ENCODE data around the gene C10orf95. TPM values are rescaled to one million over a fixed set of nuclear protein-coding genes. Genes with fewer than 3 reads are reported as not detected.
"Not testable (repeated sequence)": the region's sequence is repeated elsewhere in the genome, so short reads cannot be mapped to it uniquely, and the experiment has no call there.

Gene C10orf95, protein sequence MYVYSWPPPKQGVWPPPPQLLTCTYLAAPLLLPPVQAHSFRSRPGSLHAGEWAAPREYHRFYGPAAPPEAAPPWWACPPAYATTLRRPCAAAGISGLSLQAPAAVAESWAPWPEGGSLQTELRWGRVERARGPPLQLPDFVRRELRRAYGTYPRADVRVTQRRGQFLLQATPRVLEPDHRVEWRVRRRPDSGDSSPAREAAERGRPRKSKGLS
- total RNA-seq (2014; rRNA removed; shearing (Covaris generic)): not detected in 2 replicates

DNA sequence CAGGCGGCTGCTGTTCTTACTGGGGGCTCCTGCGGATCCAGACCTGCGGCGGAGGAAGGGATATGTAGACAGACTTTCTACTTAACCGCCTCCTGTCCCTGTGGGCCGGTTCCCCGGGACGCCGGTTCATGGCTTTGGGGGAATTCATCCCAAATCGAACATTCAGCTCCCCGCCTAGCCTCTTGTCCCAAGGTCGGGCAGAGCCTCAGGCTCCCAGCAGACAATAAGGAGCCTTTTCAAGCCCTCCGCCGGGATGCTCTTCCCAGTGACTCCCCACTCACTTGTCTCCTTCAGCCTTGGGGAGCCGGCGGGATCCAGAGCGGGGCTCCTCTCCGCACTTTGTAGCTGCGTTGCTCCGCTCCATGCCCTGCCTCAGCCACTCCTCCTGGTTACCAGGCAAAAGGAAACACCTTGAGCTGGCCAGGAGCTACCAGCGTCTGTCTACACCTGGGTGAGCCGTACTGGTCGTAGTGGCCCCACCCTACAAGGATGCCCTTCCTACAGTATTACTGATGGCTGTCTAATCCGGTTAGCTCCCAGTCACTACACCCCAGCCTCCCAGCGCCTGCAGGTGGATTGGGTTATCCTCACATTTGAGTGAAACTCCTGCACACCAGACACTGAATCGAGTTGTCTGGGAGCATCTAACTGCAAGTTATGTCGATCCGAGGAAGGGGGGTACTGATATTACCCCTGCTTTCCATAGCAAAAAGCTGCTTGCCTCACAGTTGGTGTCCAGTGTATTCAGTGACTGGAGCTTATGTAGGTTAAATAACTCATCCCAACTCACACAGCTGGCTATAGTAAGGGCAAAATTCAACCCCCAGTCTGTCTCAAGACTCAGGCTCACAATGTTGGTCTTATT, at the start of gene C10orf95:
Gene C10orf95, minus strand, starts transcription at position 439 of the 865 bp plus-strand sequence. CDS start 450 bp downstream, outside the sequence.
- DNase-seq (ENCODE audit: low spot score): no peak

DNA sequence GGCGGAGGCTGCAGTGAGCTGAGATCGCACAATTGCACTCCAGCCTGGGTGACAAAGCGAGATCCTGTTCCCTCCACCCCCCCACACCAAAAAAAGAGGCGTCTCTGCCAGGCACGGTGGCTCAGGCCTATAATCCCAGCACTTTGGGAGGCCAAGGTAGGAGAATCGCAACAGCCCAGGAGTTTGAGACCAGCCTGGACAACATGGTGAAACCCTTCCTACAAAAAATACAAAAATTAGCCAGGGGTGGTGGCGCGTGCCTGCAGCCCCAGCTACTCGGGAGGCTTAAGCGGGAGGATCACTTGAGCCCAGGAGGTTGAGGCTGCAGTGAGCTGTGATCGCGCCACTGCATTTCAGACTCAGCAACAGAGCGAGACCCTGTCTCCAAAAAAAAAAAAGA, 49.3 kb upstream of the C10orf95 start:
- not testable (repeated sequence) for DNase-seq (ENCODE audit: low spot score)

DNA sequence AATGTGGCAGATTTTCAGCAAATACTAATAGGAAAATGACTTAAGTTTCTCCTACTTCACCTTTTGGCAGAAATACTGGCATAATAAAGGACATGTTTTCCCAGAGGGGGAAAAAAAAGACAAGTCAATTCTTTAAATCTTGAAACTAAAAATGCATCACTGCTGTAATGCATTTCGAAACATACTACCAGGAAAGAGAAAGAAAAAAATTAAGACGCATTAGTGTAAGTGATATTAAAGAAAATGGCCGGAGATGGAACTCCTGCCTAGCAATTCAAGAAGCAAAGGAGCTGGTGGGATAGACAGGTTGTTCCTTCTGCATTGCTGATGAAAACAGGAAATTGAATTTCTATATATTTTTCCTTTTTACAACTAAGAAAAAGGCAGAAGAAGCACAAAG, 48.0 kb upstream of the C10orf95 start:
- DNase-seq (ENCODE audit: low spot score): no peak

DNA sequence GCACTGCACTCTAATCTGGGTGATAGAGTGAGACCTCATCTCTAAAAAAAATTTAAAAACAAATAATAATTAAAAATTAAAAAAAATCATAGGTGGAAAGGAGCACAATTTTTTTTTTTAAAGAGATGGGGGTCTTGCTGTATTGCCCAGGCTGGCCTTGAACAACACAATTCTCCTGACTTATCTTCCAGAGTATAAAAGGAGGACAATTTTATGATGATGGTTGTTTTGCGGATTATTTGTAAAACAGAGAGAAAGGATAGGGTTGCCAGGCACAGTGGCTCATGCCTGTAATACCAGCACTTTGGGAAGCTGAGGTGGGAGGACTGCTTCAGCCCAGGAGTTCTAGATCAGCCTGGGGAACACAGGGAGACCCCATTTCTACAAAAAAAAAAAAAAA, 46.2 kb upstream of the C10orf95 start:
- DNase-seq (ENCODE audit: low spot score): no peak

DNA sequence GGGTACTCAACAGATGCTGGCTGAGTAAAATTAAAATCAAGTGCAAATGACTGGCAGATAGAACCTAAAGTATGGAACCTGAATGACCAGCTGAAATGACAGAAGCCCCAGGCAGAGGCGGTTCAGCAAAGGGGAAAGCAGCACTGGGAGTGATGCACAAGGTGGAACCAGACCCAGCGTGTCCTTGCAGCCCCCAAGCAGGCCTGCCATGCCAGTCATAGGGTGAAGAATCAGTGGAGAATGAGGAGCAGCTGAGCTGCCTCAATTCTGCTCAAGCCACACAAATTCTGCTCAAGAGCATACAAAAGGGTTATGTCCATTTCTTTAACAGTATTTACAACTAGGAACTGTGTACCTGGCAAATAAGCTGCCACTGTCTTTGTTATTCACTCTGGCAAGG, 42.4 kb upstream of the C10orf95 start:
- no peak for DNase-seq (ENCODE audit: low spot score)

DNA sequence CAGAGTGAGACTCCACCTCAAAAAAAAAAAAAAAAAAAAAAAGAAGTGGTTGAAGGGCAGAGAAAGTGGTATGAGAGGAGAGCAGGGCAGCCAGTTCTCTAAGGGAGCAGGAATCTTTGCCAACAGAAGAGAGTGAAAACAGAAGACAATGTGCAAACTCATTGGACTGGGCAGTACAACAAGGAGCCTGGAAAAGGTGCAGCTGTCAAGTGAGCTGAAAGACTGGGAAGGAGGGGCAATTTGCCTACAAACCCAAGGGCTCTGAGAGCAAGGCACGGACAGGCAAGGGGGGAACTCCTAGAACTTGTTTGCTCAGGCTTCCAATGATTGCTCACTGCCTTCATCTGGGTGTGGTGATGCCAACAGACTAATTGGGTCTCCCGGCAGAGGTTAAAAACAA, 41.6 kb upstream of the C10orf95 start:
- DNase-seq (ENCODE audit: low spot score): no peak

DNA sequence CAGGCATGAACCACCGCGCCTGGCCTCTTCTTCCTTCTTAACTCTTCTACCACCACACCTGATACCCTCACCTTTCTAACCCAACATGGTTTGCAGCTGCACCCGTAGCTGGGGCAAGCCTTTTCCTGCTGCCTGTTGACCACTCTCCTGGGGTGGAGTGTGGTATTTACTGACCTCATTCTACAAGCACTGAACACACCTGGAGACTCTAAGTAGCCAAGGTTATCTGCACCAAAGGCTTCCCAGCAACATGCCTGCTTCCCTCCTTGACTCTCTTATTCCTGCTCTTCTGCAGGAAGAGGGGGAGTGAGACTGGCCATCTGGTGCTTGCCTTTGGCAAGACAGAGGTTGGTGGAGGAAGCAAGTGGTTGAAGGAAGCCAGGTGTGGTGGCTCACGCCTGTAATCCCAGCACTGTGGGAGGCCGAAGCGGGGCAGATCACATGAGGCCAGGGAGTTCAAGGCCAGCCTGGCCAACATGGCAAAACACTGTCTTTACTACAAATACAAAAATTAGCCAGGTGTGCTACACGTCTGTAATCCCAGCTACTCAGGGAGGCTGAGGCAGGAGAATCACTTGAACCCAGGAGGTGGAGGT, 41.1 kb upstream of the C10orf95 start:
- no peak for DNase-seq (ENCODE audit: low spot score)

DNA sequence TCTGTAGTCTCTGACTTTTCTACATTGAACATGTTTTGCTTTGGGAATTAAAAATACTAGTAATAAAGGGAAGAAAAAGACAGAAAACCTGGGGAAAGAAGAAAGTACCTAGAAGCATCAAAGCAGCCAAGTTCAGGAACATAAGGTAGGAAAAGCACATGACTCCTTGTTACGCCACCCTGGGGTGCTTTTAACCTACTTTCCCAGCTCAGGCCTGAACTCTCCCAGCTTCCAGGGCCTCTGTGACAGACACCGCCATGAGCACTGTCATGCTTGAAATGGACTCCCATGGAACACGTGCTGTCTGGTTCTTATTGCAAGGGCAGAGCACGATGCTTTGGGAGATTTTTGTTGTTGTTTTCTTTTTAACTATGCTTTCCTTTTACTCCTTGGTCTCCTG, 39.8 kb upstream of the C10orf95 start:
- no peak for DNase-seq (ENCODE audit: low spot score)

DNA sequence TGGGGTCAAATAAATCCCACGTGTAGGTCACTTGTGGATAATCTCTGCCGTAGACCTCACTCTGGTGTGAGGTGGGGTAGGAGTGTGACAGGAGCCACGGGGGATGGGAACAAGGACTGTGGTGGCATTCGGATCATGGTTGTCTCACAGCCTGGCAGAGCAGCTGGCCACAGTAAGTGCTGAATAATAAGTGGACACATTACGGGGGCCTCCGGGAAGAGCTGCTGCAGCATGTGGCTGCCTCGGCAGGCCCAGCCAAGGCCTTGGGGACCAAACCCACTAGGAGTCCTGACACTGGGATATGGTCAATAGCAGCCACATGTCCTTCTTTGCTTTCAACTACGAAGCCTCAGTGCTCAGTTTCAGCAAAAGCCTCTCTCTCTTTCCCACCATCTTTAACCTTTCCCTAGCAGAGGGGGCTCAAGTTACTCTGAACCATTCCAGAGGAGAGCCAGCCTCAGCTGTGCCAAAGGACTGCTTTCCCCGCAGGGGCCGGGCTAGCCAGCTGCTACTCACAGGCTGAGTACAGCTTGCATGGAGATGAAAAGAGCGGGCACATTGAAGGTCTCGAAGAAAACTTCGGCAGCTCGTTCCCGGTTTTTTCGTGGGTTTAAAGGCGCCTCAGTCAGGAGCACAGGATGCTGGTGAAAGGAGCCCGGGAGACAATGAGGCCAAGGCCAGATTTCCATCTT, 33.9 kb upstream of the C10orf95 start:
- no peak for DNase-seq (ENCODE audit: low spot score)

DNA sequence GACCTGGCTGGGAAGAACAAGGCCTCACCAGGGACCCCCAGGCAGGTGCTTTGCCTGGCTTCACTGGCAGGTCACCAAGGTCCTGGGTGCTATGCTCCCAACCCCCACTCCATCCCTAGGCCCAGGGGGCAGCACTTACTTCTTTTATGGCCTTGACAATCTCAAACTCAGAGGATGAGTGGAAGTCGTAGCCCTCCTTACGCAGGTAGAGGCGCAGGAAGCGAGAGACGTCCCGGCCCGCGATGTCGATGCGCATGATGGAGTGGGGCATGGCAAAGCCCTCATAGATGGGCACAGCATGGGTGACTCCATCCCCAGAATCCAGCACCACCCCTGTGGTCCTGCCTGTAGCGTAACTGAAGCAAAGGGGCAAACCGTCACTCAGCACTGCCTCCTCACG, 32.7 kb upstream of the C10orf95 start:
- DNase-seq (ENCODE audit: low spot score): no peak

DNA sequence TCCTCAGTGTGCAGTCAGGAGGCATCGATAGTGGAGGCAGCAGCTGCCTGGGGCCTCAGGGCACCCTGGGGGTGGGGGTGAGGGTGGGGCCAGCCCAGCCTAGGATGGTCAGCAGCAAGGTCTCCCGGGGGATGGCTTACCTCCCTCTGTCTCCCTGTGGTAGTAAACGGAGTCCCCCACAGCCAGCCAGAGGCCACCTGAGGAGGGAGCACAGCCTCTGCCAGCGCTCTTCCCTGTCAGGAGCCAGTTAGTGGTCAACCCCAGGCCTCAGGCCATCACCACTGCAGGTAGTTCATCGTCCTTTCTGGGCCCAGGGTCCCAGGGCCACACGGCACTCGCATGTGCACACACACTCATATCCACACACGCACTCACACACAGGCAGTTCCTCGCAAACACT, 29.1 kb upstream of the C10orf95 start:
- DNase-seq (ENCODE audit: low spot score): no peak

DNA sequence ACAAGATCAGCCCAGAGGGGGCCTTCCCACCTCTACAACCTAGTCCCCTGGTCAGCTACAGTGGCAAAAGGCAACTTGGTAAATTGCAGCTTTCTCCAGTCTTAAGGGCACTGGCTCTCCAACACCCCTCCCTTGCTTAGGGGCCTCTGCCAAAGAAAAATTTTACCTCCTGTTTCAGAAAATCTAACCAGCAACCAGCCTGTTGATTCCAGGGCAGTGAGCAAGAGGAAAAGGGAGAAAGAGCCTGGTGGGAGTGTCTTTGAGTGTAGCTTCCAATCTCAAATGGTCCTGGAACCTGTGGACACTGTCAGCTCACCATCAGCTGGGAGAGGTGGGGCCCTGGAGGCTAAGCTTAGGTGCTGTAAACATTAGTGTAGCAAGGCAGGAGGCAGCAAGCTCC, 28.3 kb upstream of the C10orf95 start:
- no peak for DNase-seq (ENCODE audit: low spot score)

DNA sequence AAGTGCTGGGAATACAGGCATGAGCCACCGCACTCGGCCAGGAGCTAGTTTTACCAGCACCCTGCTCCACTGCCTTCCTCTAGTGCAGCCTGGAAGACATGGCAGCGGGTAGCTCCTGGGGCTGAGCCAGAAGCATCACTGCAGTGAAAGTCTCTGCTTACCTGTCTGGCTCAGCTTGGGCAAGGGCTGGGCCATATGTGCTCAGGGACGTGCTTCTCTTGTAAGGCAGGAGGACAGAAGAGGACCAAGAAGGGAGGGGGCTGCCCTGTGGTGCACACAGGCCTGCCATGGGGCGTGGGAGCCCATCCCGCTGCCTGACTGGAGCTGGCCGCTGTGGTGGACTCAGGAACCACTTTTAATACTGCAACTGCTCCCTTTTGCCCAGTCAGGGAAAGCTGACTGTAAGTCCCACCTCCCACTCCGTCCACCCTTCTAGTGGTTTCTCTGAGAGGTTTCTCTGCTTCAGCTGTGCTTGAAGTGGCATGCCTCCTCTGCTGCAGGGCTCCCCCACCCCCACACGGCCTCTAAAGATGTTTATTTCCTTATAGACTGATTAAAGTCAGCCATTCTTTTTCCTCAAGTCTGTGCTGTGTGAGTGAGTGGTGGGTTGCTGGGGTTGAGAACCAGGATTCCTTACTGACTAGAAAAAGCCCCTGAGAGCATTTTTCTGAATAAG, 25.3 kb upstream of the C10orf95 start:
- DNase-seq (ENCODE audit: low spot score): no peak

DNA sequence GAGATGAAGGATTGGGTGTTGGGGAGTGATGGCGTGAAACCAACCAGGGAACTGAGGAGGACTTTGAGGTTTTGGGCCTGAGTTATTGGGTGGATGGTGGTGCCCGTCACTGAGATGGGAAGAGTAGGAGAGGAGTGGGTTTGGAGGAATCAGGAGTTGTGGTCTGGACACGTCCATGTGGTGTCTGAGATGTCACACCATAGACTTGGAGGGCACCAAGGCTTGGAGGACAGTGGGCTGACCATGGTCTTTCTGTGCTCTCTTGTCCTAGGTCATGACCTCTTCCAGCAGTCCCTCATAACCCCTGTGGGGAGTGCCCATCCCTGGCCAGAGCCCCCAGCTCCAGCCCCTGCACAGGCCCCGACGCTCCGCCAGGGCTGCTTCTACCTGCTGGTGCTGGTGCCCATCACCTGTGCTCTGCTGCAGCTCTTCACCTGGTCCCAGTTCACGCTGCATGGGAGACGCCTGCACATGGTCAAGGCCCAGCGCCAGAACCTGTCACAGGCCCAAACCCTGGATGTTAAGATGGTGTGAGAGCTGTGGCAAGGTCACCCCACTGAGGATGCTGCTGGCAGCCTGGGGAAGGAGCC, 24.2 kb upstream of the C10orf95 start:
- DNase-seq (ENCODE audit: low spot score): no peak

DNA sequence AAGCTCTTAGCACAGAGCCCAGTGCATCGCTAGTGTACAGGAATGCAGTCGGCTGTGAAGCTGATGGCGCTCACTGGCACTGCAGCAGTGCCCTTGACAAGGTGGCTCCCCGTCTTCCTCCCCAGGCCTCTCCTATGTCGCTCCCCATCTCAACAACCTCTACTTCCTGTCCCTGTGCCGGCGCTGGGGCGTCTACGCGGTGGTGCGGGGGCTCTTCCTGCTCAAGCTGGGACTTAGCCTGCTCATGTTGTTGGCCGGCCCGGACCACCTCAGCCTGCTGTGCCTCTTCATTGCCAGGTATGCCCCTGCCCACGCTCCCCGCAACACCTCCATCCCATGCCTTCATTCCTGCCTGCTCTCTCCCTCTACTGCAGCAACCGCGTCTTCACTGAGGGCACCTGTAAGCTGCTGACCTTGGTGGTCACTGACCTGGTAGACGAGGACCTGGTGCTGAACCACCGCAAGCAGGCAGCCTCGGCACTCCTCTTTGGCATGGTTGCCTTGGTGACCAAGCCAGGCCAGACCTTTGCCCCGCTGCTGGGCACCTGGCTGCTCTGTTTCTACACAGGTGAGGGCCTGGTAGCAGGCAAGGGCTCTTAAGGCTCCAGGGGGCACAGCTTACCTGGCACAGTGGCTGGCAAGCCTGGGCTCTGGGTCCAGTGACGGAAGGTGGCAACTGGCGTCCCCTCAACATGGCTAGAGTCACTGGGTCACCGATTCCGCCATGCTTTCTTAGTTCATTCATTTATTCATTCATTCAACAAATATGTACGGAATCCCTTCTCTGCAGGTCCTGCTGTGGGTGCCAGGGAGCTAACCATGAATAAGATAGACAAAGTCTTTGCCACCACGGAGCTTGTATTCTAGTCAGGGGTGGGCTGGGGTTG, 22.3 kb upstream of the C10orf95 start:
- no peak for DNase-seq (ENCODE audit: low spot score)

DNA sequence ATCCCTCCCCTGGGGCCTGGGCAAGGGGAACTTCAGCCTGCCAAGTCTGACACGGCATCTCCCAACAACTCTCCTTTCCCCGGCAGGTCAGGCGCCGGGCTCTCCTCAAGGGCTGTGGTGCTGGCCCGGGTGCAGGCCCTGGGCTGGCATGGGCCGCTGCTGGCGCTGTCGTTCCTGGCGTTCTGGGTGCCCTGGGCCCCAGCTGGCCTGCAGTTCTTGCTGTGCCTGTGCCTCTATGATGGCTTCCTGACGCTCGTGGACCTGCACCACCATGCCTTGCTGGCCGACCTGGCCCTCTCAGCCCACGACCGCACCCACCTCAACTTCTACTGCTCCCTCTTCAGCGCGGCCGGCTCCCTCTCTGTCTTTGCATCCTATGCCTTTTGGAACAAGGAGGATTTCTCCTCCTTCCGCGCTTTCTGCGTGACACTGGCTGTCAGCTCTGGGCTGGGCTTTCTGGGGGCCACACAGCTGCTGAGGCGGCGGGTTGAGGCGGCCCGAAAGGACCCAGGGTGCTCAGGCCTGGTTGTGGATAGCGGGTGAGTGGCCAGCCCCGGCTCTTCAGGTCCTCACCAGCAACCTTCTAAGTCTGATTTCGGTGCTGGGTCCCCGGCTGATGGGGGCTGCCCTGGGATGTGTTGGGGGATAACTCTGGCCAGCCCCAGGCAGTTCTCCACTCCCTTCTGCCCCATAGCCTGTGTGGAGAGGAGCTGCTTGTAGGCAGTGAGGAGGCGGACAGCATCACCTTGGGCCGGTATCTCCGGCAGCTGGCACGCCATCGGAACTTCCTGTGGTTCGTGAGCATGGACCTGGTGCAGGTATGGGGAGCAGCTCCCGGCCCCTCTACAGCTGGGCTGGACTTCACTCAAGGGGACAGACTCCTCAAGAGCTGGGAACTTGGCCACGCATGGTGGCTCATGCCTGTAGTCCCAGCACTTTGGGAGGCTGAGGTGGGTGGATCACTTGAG, 19.5 kb upstream of the C10orf95 start:
- no peak for DNase-seq (ENCODE audit: low spot score)

DNA sequence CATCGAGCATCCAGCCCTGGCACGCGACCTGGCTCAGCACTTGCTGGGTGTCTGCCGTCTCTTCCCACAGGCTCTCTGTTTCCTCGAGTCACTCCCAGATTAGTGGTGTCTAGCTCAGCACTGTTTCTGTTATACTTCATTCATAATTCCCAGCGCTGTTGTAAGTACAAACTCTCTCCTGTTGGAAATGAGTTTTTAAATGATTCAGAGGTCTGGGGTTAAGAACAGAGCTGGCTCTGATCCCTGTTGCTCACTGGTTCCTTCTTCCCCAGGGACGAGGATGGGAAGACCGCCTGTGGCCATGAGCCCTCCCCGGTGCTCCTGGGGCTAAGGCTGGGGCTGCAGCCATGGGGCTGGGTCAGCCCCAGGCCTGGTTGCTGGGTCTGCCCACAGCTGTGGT, 17.3 kb upstream of the C10orf95 start:
- DNase-seq (ENCODE audit: low spot score): no peak

DNA sequence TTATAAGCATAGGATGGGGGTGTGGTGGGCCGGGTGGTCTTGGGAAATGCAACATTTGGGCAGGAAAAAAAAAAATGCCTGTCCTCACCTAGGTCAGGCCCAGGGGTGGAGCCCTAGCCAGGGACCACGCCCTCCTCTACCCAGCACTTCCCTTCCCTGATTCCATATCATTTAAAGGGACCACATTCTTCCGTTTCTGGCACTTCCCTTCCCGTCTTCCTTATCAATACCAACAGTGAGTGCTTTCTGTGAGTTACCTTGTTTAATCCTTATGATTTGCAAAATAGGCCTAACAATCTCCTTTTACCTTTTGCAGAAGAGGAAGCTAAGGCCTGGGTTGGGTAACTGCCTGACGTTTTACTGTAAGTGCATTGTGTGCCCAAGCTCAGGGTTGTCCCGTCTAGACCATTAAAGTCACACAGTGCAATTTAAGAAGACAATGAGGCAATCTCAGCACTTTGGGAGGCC, 16.7 kb upstream of the C10orf95 start:
- no peak for DNase-seq (ENCODE audit: low spot score)

DNA sequence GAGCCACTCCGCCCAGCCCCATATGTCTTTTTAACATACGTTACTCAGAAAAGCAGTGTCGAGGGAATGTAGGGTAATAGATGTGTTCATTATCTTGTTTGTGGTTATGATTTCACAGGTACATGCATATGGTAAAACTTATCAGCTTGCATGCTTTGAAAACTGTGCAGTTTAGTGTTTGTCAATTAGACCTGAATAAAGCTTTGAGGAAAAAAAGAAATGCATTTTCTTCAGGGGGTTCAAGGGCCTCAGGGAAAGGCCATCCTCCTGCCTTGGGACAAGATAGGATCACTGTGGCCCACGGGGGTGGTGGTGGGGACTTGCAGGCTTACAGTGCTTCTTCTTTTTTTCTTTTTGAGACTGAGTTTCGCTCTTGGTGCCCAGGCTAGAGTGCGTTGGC, 16.0 kb upstream of the C10orf95 start:
- DNase-seq (ENCODE audit: low spot score): no peak
